A673 (cell line): ENCODE measurements around the gene MRPS12.

Source experiments
- CTCF ChIP-seq: fragments of 300-800, 200-600 bp; sonication (generic); conservative IDR thresholded peaks from 2 replicates; pipeline ENCODE4 v1.5.1; 2017; ENCODE audit warnings: low read depth, mild to moderate bottlenecking, antibody characterized with exemption, low read length, moderate library complexity, mixed read lengths
- EZH2 ChIP-seq: fragments of 200-600 bp; sonication (generic); IDR thresholded peaks from 2 replicates; pipeline ENCODE4 v1.6.1; 2017; ENCODE audit warnings: borderline replicate concordance, low read depth, mild to moderate bottlenecking, mixed read lengths, antibody characterized with exemption, low read length; ENCODE audit not compliant: poor library complexity, severe bottlenecking

GRCh38 chr19:38971672-38972071 lies 40.9 kb downstream of the MRPS12 start:
- TF ChIP-seq CTCF, result no peak
- no peak for TF ChIP-seq EZH2
